Kidney tubule cell (primary cell): ENCODE results near the gene ZSWIM1.
A peak's percentile ranks its signal among the peaks of the same experiment; 100 is the strongest.
"Not testable (repeated sequence)": the region's sequence is repeated elsewhere in the genome, so short reads cannot be mapped to it uniquely, and the experiment has no call there.

ENCODE experiments used
- DNase-seq: peaks from one replicate; pipeline ENCODE4 v3.0.0-alpha.2; 2018; ENCODE audit warnings: low spot score

Gene ZSWIM1

GRCh38 chr20:45857114-45857881 is 23.7 kb upstream of the ZSWIM1 start, which contains the start of the genes ACOT8 and ZSWIM3:
ACOT8 (minus strand) TSS chr20:45857392; CDS start chr20:45857315, 77 bp downstream.
ZSWIM3 (plus strand) TSS chr20:45857614; CDS start chr20:45857826, 212 bp downstream.
- peak; percentile 100 for DNase-seq

DNA sequence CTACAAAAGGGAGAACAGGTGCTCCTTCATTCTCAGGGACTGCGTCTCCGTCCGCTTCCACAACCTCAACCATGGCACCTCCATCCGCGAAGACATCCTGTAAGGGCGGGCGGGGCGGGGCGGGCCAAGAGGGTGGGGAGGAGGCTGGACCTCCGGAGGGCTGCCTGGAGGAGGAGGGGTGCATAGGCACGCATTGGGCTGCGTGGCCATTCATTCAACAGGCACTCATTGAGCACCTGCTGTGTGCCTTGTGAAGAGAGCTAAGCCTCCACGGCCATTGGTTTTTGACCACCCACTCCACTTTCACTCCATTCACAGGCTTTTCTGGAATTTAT is 23.2 kb upstream of the ZSWIM1 start:
- no peak for DNase-seq

DNA sequence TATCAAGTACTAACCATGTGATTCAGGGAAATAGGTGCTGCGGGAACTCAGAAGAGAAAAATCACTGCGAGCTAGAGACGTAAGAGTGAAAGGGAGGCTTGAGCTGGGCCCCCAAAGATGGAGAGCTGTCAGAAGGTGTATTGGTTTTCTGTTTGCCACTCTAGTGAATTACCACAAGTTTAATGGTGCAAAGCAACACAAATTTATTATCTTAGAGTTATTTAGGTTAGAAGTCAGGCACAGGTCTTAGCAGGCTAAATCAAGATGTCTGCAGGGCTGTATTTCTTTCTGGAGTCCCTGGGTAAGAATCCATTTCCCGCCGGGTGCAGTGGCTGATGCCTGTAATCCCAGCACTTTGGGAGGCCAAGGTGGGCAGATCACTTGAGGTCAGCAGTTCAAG is 21.1 kb upstream of the ZSWIM1 start:
- DNase-seq: no peak

DNA sequence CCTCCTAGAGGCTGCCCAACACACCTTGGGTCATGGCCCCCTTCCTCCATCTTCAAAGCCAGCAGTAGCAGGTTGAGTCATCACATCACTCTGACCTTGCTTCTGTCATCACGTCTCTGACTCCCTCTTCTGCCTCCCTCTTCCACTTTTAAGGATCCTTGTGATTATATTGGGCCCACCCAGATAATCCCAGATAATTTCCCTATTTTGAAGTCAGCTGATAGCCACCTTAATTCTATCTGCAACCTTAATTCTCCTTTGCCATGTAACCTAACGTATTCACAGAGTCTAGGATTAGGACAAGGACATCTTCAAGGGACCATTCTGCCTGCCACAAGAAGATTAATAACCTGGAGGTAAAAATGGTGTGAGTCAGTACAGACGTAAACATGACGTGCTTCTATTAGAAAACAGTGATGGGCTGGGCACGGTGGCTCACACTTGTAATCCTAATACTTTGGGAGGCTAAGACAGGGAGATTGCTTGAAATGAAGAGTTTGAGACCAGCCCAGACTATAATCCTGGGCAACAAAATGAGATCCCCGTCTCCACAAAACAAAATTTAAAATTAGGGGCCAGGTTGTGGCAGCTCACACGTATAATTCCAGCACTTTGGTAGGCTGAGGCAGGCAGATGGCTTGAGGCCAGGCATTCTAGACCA is 20.3 kb upstream of the ZSWIM1 start:
- no peak for DNase-seq

- peak; percentile 37 for DNase-seq
These were observed 19.6 kb upstream of the ZSWIM1 start for GRCh38 chr20:45861221-45862075.

DNA sequence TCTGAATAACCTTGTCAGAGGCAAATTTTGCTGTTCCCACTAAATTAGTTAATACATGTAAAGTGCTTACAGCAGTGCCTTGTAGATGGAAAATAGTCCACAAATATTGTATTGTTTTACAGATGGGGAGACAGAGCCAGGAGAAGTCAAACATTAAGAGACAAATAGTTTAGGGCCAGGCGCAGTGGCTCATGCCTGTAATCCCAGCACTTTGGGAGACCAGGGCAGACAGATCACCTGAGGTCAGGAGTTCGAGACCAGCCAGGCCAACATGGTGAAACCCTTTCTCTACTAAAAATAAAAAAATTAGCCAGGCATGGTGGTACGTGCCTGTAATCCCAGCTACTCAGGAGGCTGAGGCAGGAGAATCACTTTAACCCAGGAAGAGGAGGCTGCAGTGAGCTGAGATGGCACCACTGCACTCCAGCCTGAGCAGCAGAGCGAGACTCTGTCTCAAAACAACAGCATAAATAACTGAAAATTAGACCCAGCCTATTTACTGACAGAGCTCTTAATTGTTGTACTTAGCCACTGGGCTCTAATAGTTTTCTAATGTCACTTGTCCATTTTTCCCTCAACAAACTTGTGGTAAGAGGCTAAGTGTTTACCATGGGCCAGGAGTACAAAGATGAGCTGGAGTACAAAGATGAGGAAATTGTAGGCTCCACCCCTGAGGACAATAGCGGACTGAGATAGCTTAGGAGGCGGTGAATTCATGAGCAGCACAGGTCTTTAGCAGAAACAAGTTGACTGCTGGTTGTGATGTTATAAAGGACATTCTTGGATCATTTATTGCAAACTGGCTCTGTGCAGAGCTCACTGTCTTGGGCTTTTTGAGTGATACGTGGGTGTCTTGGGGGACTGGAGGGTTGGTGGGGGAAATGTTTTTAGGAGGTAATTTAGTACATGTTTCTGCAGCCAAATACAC is 17.2 kb upstream of the ZSWIM1 start:
- DNase-seq: no peak

DNA sequence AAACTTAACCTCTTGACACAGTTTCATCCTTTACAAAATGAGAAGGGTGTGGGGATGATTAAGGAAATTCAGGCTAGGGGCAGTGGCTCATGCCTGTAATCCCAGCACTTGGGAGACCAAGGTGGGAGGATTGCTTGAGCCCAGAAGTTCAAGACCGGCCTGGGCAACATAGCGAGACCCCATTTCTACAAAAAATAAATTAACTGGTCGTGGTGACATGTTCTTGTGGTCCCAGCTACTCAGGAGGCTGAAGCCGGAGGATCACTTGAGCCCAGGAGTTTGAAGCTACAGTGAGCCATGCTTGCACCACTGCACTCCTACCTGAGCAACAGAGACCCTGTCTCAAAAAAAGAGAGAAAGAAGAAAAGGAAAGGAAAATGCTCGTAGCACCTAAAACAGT is 14.6 kb upstream of the ZSWIM1 start:
- no peak for DNase-seq

GRCh38 chr20:45867136-45867818 is 13.8 kb upstream of the ZSWIM1 start:
- no peak for DNase-seq

GRCh38 chr20:45867819-45868176 is 13.2 kb upstream of the ZSWIM1 start:
- peak; percentile 74 for DNase-seq

DNA sequence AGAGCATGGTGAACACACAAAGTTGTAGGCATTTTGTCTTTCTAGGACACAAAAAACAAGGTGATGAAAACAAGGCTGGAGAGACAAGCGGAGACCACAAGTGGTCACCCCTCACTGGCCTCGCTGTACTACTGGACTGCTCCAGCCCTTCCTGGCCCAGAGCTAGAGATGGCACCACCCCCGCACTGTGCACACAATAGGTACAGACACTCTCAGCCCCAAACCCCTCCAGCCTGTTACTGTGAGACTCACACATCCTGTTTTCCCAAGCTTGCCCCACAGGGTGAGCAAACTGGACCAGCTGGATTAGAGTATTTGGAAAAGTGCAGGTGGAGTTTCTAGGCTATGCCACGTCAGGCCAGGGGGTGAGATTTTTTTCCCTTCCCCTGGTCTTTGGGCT is 8.4 kb upstream of the ZSWIM1 start:
- DNase-seq: no peak

GRCh38 chr20:45873409-45874103 is 7.5 kb upstream of the ZSWIM1 start:
- DNase-seq: no peak

DNA sequence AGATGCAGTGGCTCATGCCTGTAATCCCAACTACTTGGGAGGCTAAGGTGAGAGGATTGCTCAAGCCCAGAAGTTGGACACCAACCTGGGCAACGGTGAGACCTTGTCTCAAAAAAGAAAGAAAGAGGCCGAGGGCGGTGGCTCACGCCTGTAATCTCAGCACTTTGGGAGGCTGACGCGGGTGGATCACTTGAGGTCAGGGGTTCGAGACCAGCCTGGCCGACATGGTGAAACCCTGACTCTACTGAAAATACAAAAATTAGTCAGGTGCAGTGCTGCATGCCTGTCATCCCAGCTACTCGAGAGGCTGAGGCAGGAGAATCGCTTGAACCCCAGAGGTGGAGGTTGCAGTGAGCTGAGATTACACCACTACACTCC is 6.9 kb upstream of the ZSWIM1 start:
- DNase-seq: not testable (repeated sequence)

DNA sequence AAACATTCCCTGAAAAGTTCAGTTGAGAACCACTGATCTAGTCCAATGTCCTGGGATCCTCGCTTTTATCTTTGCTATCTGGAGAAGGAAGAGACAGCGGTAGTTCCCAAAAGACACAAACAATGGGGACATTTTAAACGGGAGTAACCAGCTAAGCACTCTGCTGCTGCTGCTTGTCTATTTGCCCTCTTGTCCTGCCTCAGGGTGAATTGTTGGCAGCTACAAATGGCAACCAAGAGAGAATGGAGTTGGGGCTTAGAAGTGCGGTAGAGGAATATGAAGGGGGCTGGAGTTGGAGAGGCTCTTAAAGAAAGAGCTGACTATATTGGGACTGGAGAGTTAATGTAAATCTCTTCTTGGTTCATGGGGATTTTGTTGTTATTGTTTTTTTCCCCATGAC is 6.5 kb upstream of the ZSWIM1 start:
- no peak for DNase-seq

- DNase-seq: no peak
These were observed 2.8 kb upstream of the ZSWIM1 start for GRCh38 chr20:45878076-45878761.

- no peak for DNase-seq
These were observed 1.6 kb downstream of the ZSWIM1 start for GRCh38 chr20:45882469-45883099.

DNA sequence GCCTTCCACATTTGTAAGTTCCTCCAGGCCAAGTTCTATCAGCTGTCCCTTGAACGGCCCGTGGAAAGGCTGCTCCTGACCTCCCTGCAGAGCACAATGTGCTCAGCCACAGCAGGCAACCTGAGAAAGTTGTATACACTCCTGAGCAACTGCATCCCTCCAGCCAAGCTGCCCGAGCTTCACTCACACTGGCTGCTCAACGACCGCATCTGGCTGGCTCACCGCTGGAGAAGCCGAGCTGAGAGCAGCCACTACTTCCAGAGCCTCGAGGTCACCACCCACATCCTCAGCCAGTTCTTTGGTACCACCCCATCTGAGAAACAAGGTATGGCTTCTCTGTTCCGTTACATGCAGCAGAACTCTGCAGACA is 2.1 kb downstream of the ZSWIM1 start:
- no peak for DNase-seq

GRCh38 chr20:45886590-45887345 is 5.7 kb downstream of the ZSWIM1 start:
- DNase-seq: no peak

GRCh38 chr20:45887346-45887715 is 6.3 kb downstream of the ZSWIM1 start, which contains the start of gene SPATA25:
SPATA25 (minus strand) TSS chr20:45887622; CDS start chr20:45887590, 32 bp downstream.
- no peak for DNase-seq

DNA sequence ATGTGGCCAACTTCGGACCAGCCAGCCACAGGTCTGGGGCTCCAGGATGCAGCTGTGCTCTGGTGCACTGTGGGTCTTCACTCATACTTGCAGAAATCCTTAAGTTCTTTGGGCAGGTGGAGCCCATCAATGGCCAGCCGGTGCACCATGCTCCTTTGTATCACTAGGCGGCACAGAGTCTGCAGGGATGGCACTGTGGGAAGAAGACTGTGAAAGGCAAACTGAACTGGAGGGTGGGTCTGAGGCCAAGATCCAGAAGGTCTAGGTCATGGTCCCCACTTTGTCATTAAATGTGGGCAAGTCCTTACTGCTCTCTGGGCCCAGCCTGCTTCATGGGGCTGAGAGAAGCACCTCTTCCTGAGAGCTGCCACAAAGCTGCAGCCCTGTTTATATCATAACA is 7.7 kb downstream of the ZSWIM1 start:
- DNase-seq: no peak
